WERI-Rb-1 (cell line): Measurements from ENCODE around the gene SBNO2.

Experiments used
- DNase-seq: peaks from one replicate; pipeline ENCODE4 v3.0.0-alpha.2; 2020
- H3K27ac ChIP-seq: fragments of 250-450 bp; sonication (Bioruptor Pico); 2 replicates; pipeline ENCODE4 v1.5.1; 2020; ENCODE audit warnings: mild to moderate bottlenecking, moderate library complexity
- H3K27me3 ChIP-seq: fragments of 250-450 bp; sonication (Bioruptor Pico); 2 replicates; pipeline ENCODE4 v1.5.1; 2021; ENCODE audit warnings: mild to moderate bottlenecking, low read depth, moderate library complexity; ENCODE audit not compliant: insufficient read depth, severe bottlenecking
- H3K36me3 ChIP-seq: fragments of 250-450 bp; sonication (Bioruptor Pico); 2 replicates; pipeline ENCODE4 v1.5.1; 2020; ENCODE audit warnings: mild to moderate bottlenecking, moderate library complexity
- H3K4me3 ChIP-seq: 2 replicates; pipeline ENCODE4 v1.5.1; 2011; ENCODE audit warnings: low read depth, mild to moderate bottlenecking, control low read depth, low read length
- H3K9me3 ChIP-seq: fragments of 250-450 bp; sonication (Bioruptor Pico); 2 replicates; pipeline ENCODE4 v1.5.1; 2021; ENCODE audit warnings: mild to moderate bottlenecking, moderate library complexity; ENCODE audit not compliant: severe bottlenecking
- CTCF ChIP-seq: IDR thresholded peaks from 2 replicates; pipeline ENCODE4 v1.5.1; 2011; ENCODE audit warnings: low read depth, mild to moderate bottlenecking, control low read depth, inconsistent platforms, low read length

The SBNO2 gene

DNA sequence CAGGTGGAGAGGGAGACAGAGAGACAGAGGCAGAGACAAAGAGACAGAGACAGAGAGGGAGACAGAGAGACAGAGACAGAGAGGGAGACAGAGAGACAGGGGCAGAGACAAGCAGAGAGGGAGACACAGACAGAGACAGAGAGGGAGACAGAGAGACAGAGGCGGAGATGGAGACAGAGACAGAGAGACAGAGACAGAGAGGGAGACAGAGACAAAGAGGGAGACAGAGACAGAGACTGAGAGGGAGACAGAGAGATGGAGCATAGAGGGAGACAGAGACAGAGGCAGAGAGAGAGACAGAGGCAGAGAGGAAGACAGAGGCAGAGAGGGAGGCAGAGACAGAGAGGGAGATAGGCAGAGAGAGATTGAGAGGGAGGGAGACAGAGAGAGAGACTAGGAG, 29.3 kb downstream of the SBNO2 start:
- H3K4me3 ChIP-seq = no peak overlapping the region
- H3K27ac ChIP-seq = no peak overlapping the region
- H3K9me3 ChIP-seq = no peaks in the 10 kb centered on the region
- no peak for DNase-seq
- H3K36me3 ChIP-seq = peaks cover 7% of the 10 kb centered on the region
- H3K27me3 ChIP-seq = no peaks in the 10 kb centered on the region
- no peak for TF ChIP-seq CTCF

GRCh38 chr19:1143828-1144399, 30.2 kb downstream of the SBNO2 start:
- no peaks in the 10 kb centered on the region for H3K9me3 ChIP-seq
- TF ChIP-seq CTCF = no peak
- no peak overlapping the region for H3K27ac ChIP-seq
- no peaks in the 10 kb centered on the region for H3K27me3 ChIP-seq
- H3K4me3 ChIP-seq = no peak overlapping the region
- H3K36me3 ChIP-seq = peaks cover 7% of the 10 kb centered on the region
- no peak for DNase-seq

- H3K27ac ChIP-seq = no peak overlapping the region
- peaks cover 7% of the 10 kb centered on the region for H3K36me3 ChIP-seq
- H3K27me3 ChIP-seq = no peaks in the 10 kb centered on the region
Measured at GRCh38 chr19:1141944-1142343, 32.1 kb downstream of the SBNO2 start.

GRCh38 chr19:1140272-1141027, 33.6 kb downstream of the SBNO2 start:
- no peak for TF ChIP-seq CTCF
- no peak overlapping the region for H3K27ac ChIP-seq
- no peaks in the 10 kb centered on the region for H3K27me3 ChIP-seq
- no peaks in the 10 kb centered on the region for H3K9me3 ChIP-seq
- peaks cover 7% of the 10 kb centered on the region for H3K36me3 ChIP-seq
- no peak for DNase-seq
- H3K4me3 ChIP-seq = no peak overlapping the region

More at GRCh38 chr19:1141944-1142343, 32.1 kb downstream of the SBNO2 start:
- H3K9me3 ChIP-seq = no peaks in the 10 kb centered on the region
- H3K4me3 ChIP-seq = no peak overlapping the region
- no peak for DNase-seq
- no peak for TF ChIP-seq CTCF

GRCh38 chr19:1139126-1139525, 34.9 kb downstream of the SBNO2 start:
- Histone ChIP-seq H3K27me3 (no peaks in the 10 kb centered on the region), H3K36me3 (peaks cover 7% of the 10 kb centered on the region), H3K4me3 (no peak overlapping the region), H3K9me3 (no peaks in the 10 kb centered on the region), H3K27ac (no peak overlapping the region)
- no peak for DNase-seq
- TF ChIP-seq CTCF = no peak
